Neural crest cell (in vitro differentiated cells): ENCODE results near the gene DBX2. TPM values are rescaled to one million over a fixed set of nuclear protein-coding genes. Genes with fewer than 3 reads are reported as not detected.

Source experiments
- DNase-seq: peaks from one replicate; pipeline ENCODE4 v3.0.0; 2021; ENCODE audit warnings: low read depth, mixed read lengths, low spot score
- H3K27ac Mint-ChIP-seq: one replicate; pipeline ENCODE4 v1.8.0; 2021; ENCODE audit warnings: mild to moderate bottlenecking, mixed read lengths; ENCODE audit not compliant: unreplicated experiment
- H3K27me3 Mint-ChIP-seq: 2 replicates; pipeline ENCODE4 v1.8.0; 2021; ENCODE audit warnings: low read depth, mild to moderate bottlenecking, mixed read lengths
- H3K36me3 Mint-ChIP-seq: 2 replicates; pipeline ENCODE4 v1.8.0; 2021; ENCODE audit warnings: low read depth, mild to moderate bottlenecking, mixed read lengths
- H3K4me1 Mint-ChIP-seq: 2 replicates; pipeline ENCODE4 v1.8.0; 2021; ENCODE audit warnings: mixed read lengths
- H3K4me3 Mint-ChIP-seq: one replicate; pipeline ENCODE4 v1.8.0; 2021; ENCODE audit warnings: mild to moderate bottlenecking, mixed read lengths
- H3K9me3 Mint-ChIP-seq: 2 replicates; pipeline ENCODE4 v1.8.0; 2021; ENCODE audit warnings: mixed read lengths
- total RNA-seq: library from RNA; stranded (reverse); gene quantifications from 2 replicates; pipeline ENCODE4 v1.2.1, GENCODE V29; 2021
- TF ChIP-seq, protein P1 (sequence below): fragments of 200-600 bp; sonication (generic); conservative IDR thresholded peaks from 2 replicates; pipeline ENCODE4 v1.5.0; 2021; ENCODE audit warnings: antibody characterized with exemption, mild to moderate bottlenecking

The DBX2 gene
- total RNA-seq, 1 donor from 2014 or later, result not detected

DNA sequence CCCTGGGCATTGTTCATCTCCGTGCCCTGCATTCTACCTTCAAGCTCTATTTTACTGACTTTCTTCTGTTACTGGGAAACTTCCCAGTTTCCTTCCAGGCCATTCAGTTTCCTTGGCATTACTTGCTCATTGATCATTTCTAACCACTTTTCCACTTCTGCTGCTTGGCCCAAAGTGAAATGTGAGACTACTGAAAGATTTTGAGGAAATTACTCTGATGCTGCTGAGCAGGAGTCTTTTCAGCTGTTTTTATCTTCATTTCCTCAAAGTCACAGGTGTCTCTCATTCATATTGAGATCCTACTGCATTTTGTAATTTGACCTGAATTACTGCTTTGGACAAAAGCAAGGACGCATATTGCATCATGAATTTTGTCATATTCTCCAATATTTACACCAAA lies 26.4 kb upstream of the DBX2 start:
- no peak for DNase-seq
- H3K9me3 Mint-ChIP-seq, result no peaks in the 10 kb centered on the region
- no peaks in the 10 kb centered on the region for H3K36me3 Mint-ChIP-seq
- TF ChIP-seq, protein P1, sequence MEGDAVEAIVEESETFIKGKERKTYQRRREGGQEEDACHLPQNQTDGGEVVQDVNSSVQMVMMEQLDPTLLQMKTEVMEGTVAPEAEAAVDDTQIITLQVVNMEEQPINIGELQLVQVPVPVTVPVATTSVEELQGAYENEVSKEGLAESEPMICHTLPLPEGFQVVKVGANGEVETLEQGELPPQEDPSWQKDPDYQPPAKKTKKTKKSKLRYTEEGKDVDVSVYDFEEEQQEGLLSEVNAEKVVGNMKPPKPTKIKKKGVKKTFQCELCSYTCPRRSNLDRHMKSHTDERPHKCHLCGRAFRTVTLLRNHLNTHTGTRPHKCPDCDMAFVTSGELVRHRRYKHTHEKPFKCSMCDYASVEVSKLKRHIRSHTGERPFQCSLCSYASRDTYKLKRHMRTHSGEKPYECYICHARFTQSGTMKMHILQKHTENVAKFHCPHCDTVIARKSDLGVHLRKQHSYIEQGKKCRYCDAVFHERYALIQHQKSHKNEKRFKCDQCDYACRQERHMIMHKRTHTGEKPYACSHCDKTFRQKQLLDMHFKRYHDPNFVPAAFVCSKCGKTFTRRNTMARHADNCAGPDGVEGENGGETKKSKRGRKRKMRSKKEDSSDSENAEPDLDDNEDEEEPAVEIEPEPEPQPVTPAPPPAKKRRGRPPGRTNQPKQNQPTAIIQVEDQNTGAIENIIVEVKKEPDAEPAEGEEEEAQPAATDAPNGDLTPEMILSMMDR, result no peak
- peaks cover 5% of the 10 kb centered on the region for H3K4me1 Mint-ChIP-seq
- no peak overlapping the region for H3K27ac Mint-ChIP-seq
- no peak overlapping the region for H3K4me3 Mint-ChIP-seq
- no peaks in the 10 kb centered on the region for H3K27me3 Mint-ChIP-seq

DNA sequence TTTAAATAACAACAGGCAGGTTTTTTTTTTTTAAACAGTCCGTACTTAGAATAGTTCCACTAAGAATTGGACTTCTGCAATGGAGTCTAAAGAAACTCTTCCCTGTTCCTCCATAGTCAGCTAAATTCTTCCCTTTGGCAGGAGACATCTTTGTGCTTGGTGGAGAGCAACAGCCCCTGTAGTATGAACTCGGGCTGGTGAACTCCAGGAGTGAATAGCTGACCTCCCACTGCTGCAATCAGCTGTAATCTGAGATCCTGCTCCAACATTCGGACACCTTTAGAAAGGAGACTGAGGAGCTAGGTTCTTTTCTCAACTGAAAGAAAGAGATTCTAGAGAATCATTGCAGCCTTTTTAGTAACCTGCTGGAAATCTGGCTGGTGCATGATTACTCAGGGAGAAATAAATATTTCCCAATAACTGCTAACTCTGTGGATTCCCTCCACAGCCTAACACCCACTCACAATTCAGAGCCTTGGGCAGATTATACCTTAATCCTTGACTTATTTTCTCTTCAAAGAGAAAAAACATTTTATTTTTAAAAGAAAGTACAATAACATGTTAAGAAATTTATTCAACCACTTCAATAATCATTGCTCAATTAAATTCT lies 25.6 kb upstream of the DBX2 start:
- Mint-ChIP-seq H3K27me3 (no peaks in the 10 kb centered on the region), H3K36me3 (no peaks in the 10 kb centered on the region), H3K27ac (no peak overlapping the region), H3K4me3 (no peak overlapping the region), H3K4me1 (peaks cover 5% of the 10 kb centered on the region), H3K9me3 (no peaks in the 10 kb centered on the region)
- TF ChIP-seq, protein P1, result no peak
- no peak for DNase-seq

DNA sequence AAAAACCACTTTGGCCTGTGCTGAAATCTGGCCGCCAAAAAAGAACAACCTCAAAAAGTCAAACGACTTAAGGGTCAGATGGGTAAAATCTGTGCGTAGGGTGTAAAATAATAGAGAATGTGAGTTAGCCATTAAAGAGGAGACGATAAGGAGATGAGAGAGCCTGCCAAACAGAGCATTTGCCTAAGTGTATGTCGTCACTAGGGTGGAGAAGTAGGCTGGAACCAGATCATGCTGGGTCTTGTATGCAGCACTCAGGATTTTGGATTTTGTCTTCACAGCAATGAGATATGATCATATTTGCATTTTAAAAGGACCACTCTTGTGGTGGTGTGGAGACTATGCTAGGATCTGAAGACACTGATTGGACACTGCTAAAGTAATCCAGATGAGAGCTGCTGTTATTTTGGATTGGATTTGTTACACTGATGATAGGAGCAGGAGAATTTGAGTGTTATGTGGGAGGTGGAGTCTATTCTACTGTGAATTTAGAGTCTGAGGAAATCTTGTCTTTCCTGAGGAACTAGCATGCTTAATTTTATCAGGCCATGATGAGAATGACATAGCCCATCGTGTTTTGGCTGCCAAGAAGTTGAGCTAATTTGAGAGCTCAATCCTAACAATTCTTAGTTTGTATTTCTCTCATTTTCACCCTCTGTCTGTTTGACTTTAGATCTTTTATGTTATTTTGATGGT lies 24.8 kb upstream of the DBX2 start:
- H3K4me3 Mint-ChIP-seq, result no peak overlapping the region
- peaks cover 5% of the 10 kb centered on the region for H3K4me1 Mint-ChIP-seq
- no peaks in the 10 kb centered on the region for H3K27me3 Mint-ChIP-seq
- no peak overlapping the region for H3K27ac Mint-ChIP-seq
- H3K9me3 Mint-ChIP-seq, result peaks cover 2% of the 10 kb centered on the region
- TF ChIP-seq, protein P1, result no peak
- H3K36me3 Mint-ChIP-seq, result no peaks in the 10 kb centered on the region
- DNase-seq, result no peak

DNA sequence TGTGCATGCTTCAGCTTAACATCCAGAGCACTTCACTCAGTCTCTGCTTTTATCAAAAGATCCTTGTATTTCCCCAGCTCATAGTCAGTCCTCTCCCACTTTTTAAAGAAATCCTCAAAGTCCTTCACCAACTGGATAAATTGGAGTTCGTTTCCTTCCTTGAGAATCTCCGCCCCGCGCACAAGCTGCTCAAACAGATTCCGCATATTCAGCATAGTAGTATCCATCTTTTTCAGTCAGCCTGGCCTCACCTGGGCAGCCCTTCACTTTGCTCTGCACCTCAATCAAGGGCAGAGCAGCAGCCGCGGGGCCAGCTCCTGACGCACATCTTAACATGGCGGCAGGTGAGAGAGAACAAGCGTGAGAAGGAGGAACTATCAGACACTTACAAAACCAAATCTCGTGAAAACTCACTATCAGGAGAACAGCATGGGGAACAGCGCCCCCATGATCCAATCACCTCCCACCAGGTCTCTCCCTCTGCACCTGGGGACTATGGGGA lies 14.3 kb upstream of the DBX2 start:
- H3K27ac Mint-ChIP-seq, result no peak overlapping the region
- no peak for DNase-seq
- H3K4me3 Mint-ChIP-seq, result no peak overlapping the region
- peaks cover 6% of the 10 kb centered on the region for H3K36me3 Mint-ChIP-seq
- H3K27me3 Mint-ChIP-seq, result no peaks in the 10 kb centered on the region
- H3K9me3 Mint-ChIP-seq, result peaks cover 17% of the 10 kb centered on the region
- no peaks in the 10 kb centered on the region for H3K4me1 Mint-ChIP-seq
- TF ChIP-seq, protein P1, result no peak

DNA sequence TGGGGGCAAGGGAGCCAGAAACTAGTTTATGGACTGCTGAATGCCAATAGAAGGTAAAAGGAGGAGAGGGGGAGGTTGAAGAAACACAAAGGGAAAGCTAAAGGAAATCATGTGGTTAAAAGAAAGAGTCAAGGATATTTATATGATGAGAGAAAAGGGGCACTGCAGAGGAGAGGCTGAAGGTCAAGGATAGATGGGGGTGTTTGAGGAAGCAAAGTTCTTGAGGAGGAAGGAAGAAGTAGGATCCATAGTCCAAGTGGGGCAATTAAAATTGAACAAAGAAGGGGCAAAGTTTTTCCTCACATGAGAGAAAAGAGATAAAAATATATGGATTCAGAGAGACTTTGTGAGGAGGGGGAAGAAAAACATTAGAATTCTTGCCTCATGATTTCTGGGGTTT lies 10.1 kb upstream of the DBX2 start:
- Mint-ChIP-seq H3K27ac (no peak overlapping the region), H3K4me3 (no peak overlapping the region), H3K27me3 (peaks cover 10% of the 10 kb centered on the region), H3K4me1 (no peaks in the 10 kb centered on the region), H3K36me3 (peaks cover 5% of the 10 kb centered on the region), H3K9me3 (peaks cover 13% of the 10 kb centered on the region)
- no peak for DNase-seq
- TF ChIP-seq, protein P1, result no peak
